ENCODE results near the gene BCAS3. TPM values are rescaled to one million over a fixed set of nuclear protein-coding genes. Genes with fewer than 3 reads are reported as not detected.
A peak's percentile ranks its signal among the peaks of the same experiment; 100 is the strongest.
"Not testable (repeated sequence)": the region's sequence is repeated elsewhere in the genome, so short reads cannot be mapped to it uniquely, and the experiment has no call there.

The BCAS3 gene
- total RNA-seq, 2 experiments from 2014 or later: 20.1 to 31.8 TPM

DNA sequence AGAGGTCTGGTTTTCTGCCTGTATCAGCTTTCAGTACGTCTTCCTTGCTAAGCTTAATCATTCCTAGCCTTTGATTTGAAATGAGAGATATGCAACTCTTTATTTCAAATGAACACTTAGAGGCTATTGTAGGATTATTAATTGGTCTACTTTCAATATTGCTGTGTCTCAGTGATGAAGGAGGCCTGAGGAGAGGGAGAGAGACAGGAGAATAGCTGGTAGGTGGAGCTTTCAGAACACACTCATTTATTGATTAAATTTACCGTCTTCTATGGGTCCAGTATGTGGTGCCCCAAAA, 187.0 kb downstream of the BCAS3 start:
- peaks cover 15% of the 10 kb centered on the region for H3K36me3 Mint-ChIP-seq (ENCODE audit: low read depth)
- H3K27ac ChIP-seq (ENCODE audit: low read depth in 1 of 2, low read length in 2 of 2): no peak overlapping the region
- H3K9me3 ChIP-seq (ENCODE audit: control insufficient read depth in 1 of 2, insufficient read depth in 1 of 2, low read length in 2 of 2): no peaks in the 10 kb centered on the region
- no peak overlapping the region for H3K4me3 ChIP-seq (ENCODE audit: low read length)
- DNase-seq (no peak), ATAC-seq (ENCODE audit: poor library complexity) (no peak)
- H3K4me1 Mint-ChIP-seq (ENCODE audit: low read depth): peaks cover 23% of the 10 kb centered on the region
- ChIA-PET CTCF (interaction anchor here (1.5 kb wide), 1 partner anchor 15 kb away, joined by 3 read pairs; no protein-coding TSS in a partner anchor), POLR2A (no interaction called here)
- no peaks in the 10 kb centered on the region for H3K27me3 Mint-ChIP-seq
- H3K27ac Mint-ChIP-seq: no peak overlapping the region
- no peak overlapping the region for H3K4me3 Mint-ChIP-seq
- H3K4me1 ChIP-seq (ENCODE audit: insufficient read depth, low read length): no peaks in the 10 kb centered on the region
- intact Hi-C loops (cut with DNase I, micrococcal nuclease): no loop called here
- TF ChIP-seq, protein P1, sequence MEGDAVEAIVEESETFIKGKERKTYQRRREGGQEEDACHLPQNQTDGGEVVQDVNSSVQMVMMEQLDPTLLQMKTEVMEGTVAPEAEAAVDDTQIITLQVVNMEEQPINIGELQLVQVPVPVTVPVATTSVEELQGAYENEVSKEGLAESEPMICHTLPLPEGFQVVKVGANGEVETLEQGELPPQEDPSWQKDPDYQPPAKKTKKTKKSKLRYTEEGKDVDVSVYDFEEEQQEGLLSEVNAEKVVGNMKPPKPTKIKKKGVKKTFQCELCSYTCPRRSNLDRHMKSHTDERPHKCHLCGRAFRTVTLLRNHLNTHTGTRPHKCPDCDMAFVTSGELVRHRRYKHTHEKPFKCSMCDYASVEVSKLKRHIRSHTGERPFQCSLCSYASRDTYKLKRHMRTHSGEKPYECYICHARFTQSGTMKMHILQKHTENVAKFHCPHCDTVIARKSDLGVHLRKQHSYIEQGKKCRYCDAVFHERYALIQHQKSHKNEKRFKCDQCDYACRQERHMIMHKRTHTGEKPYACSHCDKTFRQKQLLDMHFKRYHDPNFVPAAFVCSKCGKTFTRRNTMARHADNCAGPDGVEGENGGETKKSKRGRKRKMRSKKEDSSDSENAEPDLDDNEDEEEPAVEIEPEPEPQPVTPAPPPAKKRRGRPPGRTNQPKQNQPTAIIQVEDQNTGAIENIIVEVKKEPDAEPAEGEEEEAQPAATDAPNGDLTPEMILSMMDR (IDR thresholded peaks at IDR 0.05): no peak
- H3K9me3 Mint-ChIP-seq: no peaks in the 10 kb centered on the region
- no peaks in the 10 kb centered on the region for H3K27me3 ChIP-seq (ENCODE audit: control insufficient read depth in 1 of 2, insufficient read depth in 2 of 2, low read length in 2 of 2)
- H3K36me3 ChIP-seq (ENCODE audit: insufficient read depth, low read length): no peaks in the 10 kb centered on the region

DNA sequence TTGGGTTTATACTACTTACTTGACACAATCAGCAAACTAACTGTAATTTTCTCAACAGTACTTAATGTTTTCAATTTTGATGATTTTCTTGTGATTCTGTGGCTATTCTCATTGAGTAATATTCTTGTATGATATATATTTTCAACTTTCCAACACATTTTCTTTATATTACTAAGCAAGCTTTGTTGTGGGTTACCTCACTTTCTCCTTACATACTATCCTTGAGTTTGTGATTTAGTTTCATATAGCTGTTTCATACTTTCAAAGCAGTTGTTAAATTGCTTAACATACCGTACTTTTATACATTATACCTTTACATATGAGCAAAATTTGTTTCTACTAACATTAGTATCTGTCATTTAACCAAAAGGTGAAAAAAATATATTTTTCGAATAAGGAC, 197.1 kb downstream of the BCAS3 start:
- no peaks in the 10 kb centered on the region for H3K4me1 ChIP-seq (ENCODE audit: insufficient read depth, low read length)
- no peaks in the 10 kb centered on the region for H3K27me3 ChIP-seq (ENCODE audit: control insufficient read depth in 1 of 2, insufficient read depth in 2 of 2, low read length in 2 of 2)
- no peak overlapping the region for H3K27ac ChIP-seq (ENCODE audit: low read depth in 1 of 2, low read length in 2 of 2)
- no peak for ATAC-seq (ENCODE audit: poor library complexity)
- CTCF ChIA-PET: interaction anchor here (1.3 kb wide), 1 partner anchor 16 kb away, joined by 3 read pairs; no protein-coding TSS in a partner anchor
- Mint-ChIP-seq H3K4me1 (ENCODE audit: low read depth) (no peaks in the 10 kb centered on the region), H3K27ac (no peak overlapping the region), H3K27me3 (no peaks in the 10 kb centered on the region), H3K9me3 (no peaks in the 10 kb centered on the region), H3K36me3 (ENCODE audit: low read depth) (peaks cover 22% of the 10 kb centered on the region), H3K4me3 (no peak overlapping the region)
- TF ChIP-seq, protein P1 (IDR thresholded peaks at IDR 0.05): no peak
- intact Hi-C loops (cut with DNase I, micrococcal nuclease): no loop called here
- POLR2A ChIA-PET: no interaction called here
- no peak overlapping the region for H3K4me3 ChIP-seq (ENCODE audit: low read length)
- DNase-seq: no peak
- no peaks in the 10 kb centered on the region for H3K9me3 ChIP-seq (ENCODE audit: control insufficient read depth in 1 of 2, insufficient read depth in 1 of 2, low read length in 2 of 2)
- no peaks in the 10 kb centered on the region for H3K36me3 ChIP-seq (ENCODE audit: insufficient read depth, low read length)

DNA sequence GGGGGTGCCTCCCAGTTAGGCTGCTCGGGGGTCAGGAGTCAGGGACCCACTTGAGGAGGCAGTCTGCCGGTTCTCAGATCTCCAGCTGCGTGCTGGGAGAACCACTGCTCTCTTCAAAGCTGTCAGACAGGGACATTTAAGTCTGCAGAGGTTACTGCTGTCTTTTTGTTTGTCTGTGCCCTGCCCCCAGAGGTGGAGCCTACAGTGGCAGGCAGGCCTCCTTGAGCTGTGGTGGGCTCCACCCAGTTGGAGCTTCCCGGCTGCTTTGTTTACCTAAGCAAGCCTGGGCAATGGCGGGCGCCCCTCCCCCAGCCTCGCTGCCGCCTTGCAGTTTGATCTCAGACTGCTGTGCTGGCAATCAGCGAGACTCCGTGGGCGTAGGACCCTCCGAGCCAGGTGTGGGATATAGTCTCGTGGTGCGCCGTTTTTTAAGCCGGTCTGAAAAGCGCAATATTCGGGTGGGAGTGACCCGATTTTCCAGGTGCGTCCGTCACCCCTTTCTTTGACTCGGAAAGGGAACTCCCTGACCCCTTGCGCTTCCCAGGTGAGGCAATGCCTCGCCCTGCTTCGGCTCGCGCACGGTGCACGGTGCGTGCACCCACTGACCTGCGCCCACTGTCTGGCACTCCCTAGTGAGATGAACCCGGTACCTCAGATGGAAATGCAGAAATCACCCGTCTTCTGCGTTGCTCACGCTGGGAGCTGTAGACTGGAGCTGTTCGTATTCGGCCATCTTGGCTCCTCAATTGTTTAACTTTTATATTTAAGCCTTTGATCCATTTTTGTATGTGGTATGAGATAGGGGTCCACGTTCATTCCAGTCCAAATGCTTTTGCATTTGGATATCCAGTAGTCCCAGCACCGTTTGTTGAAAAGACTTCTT, 209.3 kb downstream of the BCAS3 start:
- CTCF ChIA-PET; H3K27ac Mint-ChIP-seq; H3K4me3 ChIP-seq (ENCODE audit: low read length); H3K27ac ChIP-seq (ENCODE audit: low read depth in 1 of 2, low read length in 2 of 2); ATAC-seq (ENCODE audit: poor library complexity); H3K9me3 ChIP-seq (ENCODE audit: control insufficient read depth in 1 of 2, insufficient read depth in 1 of 2, low read length in 2 of 2); H3K4me1 Mint-ChIP-seq (ENCODE audit: low read depth); H3K4me1 ChIP-seq (ENCODE audit: insufficient read depth, low read length); H3K9me3 Mint-ChIP-seq; H3K36me3 ChIP-seq (ENCODE audit: insufficient read depth, low read length); H3K27me3 ChIP-seq (ENCODE audit: control insufficient read depth in 1 of 2, insufficient read depth in 2 of 2, low read length in 2 of 2); POLR2A ChIA-PET; intact Hi-C loops (cut with DNase I, micrococcal nuclease); DNase-seq; H3K27me3 Mint-ChIP-seq: not testable (repeated sequence)
- H3K4me3 Mint-ChIP-seq: peak overlapping the region; percentile 34
- H3K36me3 Mint-ChIP-seq (ENCODE audit: low read depth): peaks cover 19% of the 10 kb centered on the region

DNA sequence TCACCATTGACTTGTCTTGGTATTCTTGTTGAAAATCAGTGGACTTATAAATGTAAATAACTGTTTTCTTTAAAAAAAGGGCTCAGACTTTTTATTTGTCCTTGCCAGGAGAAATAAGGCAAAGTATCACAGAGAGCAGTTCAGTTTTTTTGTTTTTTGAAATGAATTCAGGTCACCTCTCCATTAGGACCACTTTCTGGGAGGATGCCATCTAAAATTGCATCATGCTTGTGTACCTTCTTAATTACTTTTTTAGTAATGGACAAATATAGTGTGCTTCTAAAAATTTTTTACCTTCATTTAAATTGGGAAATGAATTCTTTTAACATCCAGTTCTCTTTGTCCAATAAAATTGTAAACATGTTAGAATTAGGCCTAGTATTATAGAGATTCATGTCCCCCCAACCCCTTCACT, 210.0 kb downstream of the BCAS3 start:
- no peaks in the 10 kb centered on the region for H3K27me3 ChIP-seq (ENCODE audit: control insufficient read depth in 1 of 2, insufficient read depth in 2 of 2, low read length in 2 of 2)
- POLR2A ChIA-PET: no interaction called here
- no peak for ATAC-seq (ENCODE audit: poor library complexity)
- no peak for DNase-seq
- H3K9me3 ChIP-seq (ENCODE audit: control insufficient read depth in 1 of 2, insufficient read depth in 1 of 2, low read length in 2 of 2): peaks cover 0 to 4% of the 10 kb centered on the region in 2 experiments
- H3K27ac ChIP-seq (ENCODE audit: low read depth in 1 of 2, low read length in 2 of 2): no peak overlapping the region
- Mint-ChIP-seq H3K27me3 (no peaks in the 10 kb centered on the region), H3K36me3 (ENCODE audit: low read depth) (peaks cover 19% of the 10 kb centered on the region), H3K4me3 (peak overlapping the region; percentile 34), H3K4me1 (ENCODE audit: low read depth) (no peaks in the 10 kb centered on the region), H3K9me3 (no peaks in the 10 kb centered on the region), H3K27ac (no peak overlapping the region)
- TF ChIP-seq, protein P1 (IDR thresholded peaks at IDR 0.05): no peak
- no peaks in the 10 kb centered on the region for H3K36me3 ChIP-seq (ENCODE audit: insufficient read depth, low read length)
- CTCF ChIA-PET: no interaction called here
- H3K4me3 ChIP-seq (ENCODE audit: low read length): no peak overlapping the region
- H3K4me1 ChIP-seq (ENCODE audit: insufficient read depth, low read length): no peaks in the 10 kb centered on the region
- intact Hi-C loops (cut with DNase I, micrococcal nuclease): no loop called here
